ENCODE results near the gene C2orf66.

Gene C2orf66

GRCh38 chr2:196809260-196809659 lies at the start of gene C2orf66:
C2orf66 (minus strand) TSS chr2:196809355; CDS start chr2:196809336, 19 bp downstream.
- no peak for DNase-seq

DNA sequence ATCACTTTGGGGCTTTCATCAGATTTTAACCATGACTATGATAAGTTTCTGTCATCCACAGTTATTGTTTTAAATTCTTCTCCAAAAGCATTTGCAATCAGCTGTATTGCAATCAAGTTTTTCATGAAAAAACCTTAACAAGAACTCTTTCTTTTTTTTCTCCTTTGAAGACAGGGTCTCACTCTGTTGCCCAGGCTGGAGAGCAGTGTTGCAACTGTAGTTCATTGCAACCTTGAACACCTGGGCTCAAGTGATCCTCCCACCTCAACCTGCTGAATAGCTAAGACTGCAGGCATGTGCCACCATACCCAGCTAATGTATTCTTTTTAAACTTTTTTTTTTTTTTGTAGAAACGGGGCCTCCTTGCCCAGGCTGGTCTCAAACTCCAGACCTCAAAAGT lies 45.5 kb upstream of the C2orf66 start:
- no peak for DNase-seq

GRCh38 chr2:196853301-196854087 lies 44.3 kb upstream of the C2orf66 start:
- DNase-seq: no peak

- no peak for DNase-seq
Measured at GRCh38 chr2:196851088-196851487, 41.9 kb upstream of the C2orf66 start.

DNA sequence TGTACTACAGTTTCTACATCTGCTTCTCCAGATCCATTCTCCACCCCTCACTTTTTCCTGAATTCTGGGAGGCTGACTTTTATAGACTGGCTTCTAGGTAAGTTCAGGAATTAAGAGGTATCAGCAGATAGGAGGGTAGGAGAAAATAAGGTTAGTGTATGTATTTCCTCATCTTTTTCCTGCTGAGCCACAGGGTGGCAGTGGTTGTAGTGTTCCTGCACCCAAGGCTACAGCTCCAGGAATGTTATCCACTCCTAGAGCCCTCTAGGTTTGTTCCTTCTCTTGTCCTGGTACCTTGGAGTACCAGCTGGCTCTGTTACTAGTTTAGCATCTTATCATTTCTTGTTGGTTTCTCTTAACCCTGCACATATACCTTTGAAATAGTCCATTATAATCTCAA lies 40.7 kb upstream of the C2orf66 start:
- no peak for DNase-seq

- no peak for DNase-seq
Measured at GRCh38 chr2:196846295-196846694, 37.1 kb upstream of the C2orf66 start.

DNA sequence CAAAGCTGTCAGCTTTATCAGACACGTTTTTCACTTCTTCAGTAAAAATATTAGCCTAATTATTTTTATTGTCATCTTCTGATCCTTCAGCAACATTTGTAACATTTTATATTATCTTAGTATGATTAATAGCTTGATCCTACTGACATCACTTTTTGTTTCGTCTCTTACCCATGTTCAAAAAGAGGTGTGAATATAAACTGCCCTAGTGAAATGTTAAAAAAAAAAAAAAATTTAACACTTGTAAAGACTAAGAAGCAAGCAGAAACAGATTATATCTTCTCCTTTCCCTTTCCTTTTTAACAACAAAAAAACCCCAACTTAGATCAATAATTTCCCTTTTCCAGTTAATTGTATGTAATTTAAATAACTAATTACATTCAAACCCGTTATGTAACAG lies 36.2 kb upstream of the C2orf66 start:
- no peak for DNase-seq

- DNase-seq: no peak
Measured at GRCh38 chr2:196840171-196840570, 31.0 kb upstream of the C2orf66 start.

DNA sequence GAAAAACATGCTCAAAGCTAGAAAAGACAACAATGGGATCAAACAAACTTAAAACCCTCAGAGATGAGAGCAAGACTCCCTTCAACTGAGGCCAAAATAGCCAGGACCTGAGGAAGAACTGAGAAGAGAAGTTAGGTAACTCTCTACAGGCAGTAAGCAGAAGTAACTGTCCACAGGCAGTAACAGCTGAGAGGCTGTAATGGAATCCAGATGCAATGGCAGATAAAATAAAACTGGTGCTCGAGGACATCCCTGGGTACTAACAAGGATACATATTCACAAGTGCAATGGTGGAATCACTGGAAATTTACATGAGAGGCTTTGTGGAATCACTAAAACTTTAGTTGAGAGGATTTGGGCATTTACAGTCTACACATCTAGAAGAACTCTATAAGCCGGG lies 30.4 kb upstream of the C2orf66 start:
- no peak for DNase-seq

DNA sequence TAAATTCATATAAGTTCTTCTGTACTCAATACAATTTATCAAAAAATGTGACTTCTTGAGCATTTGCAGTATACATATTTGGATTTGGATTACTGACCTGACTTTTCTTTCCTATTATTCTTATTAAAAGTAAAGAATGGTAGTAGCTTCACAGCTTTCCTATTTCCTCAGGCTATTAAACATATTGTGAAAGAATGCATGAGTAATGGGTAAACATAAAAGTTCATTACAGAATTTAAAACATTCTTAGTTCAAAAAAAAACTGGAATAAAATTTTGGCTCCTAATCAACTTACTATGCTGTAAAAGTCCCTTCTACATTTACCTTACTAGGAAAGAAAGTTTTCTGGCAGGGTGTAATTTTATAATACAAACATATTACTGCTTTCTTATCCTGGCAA lies 27.3 kb upstream of the C2orf66 start:
- DNase-seq: no peak

DNA sequence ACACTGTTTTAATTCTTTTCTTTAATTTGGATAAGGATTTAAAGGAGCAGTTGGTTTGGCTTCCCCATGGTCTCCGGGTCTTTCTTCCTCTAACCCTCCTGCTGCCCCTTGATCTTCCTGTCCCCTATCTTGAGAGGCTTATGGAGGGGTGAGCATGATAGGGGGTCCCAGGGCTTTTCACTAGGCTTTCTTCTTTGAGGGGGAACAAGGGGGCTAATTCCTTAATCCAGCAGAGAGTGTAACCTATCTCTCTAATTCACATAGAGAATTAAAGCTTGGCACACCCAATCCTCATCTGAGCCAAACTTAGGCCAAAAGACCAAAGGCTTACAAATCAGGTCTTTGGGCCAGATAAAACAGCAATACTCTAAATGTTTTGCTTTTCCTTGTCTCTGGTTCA lies 21.5 kb upstream of the C2orf66 start:
- no peak for DNase-seq

GRCh38 chr2:196827356-196827755 lies 18.2 kb upstream of the C2orf66 start:
- no peak for DNase-seq

GRCh38 chr2:196823750-196824522 lies 14.8 kb upstream of the C2orf66 start:
- DNase-seq: no peak

GRCh38 chr2:196821195-196821594 lies 12.0 kb upstream of the C2orf66 start:
- DNase-seq: no peak

DNA sequence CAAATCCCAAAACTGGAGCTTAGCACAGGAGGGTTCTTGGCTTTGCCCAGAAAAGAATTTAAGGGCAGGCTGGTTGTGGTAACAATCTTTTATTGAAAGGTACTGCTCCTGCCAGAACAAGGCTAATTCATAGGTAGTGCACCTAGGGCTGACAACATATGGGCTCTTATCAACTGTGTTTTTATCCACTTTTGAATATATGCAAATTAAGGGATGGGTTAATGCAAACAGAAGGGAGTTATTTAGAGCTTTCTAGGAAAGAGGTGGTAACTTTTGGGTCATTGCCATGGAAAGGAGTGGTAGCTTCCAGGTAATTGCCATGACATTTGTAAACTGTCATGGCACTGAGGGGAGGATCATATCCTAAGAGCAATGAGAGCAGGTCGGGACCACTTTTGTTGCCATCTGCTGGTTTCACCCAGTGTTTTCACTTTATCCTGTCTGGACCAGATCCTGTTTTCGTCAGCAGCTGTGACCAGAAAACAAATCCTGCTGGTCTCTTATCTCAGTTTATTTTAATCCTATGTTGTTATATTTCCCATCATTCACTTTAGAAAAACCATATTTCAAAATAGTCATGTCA lies 981 bp downstream of the C2orf66 start:
- DNase-seq: no peak

- DNase-seq: no peak
Measured at GRCh38 chr2:196804381-196804780, 4.8 kb downstream of the C2orf66 start.

DNA sequence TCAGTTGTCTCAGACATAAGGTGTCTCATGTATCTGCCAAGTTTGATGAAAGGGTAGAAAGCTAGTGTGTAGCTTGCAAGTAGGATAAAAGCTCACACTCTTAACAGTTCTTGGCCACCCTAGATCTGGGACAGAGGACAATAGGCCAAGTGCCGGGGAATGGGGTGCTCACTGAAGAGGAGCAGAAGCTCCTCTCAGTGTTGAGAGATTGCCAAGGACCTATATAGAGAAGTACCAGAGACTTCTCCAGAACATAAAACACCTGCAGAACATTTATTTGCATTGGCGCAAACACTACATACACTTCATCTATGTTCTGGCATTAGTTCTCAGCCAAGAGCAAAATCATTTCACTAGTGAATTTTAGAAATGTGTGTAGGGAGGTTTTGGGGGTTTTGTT lies 6.8 kb downstream of the C2orf66 start:
- DNase-seq: no peak

DNA sequence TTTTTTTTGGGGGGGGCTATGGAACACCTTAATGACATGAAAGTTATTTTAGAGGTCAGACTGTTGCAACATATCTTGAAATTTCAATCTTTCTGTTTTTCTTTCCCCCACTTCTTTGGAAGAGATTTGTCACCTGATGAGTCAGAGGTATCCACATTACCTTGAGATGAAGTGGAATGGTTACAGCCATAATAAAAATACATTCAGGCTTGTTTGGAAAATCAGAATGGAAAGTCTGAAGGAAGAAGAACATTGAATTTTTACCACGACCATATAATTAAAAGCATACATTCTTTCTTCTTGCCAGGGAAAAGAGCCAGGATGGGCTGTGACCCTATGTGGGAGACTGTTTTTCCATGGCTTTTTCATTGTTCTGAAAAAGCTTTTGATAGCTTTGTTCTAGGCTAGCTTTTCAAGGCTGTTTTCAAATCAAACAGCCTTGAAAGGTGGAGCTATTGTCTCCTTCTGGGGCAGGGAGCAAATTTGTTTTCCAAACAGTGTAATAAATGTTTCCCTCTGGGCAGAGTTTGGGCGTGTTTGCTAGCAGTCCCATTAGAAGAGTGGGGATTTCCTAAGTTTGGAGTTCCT lies 7.4 kb downstream of the C2orf66 start:
- no peak for DNase-seq

GRCh38 chr2:196798980-196799379 lies 10.2 kb downstream of the C2orf66 start:
- DNase-seq: no peak

GRCh38 chr2:196792865-196793264 lies 16.3 kb downstream of the C2orf66 start:
- DNase-seq: no peak

- no peak for DNase-seq
Measured at GRCh38 chr2:196783431-196784094, 25.6 kb downstream of the C2orf66 start.

- no peak for DNase-seq
Measured at GRCh38 chr2:196767101-196767500, 42.1 kb downstream of the C2orf66 start.

DNA sequence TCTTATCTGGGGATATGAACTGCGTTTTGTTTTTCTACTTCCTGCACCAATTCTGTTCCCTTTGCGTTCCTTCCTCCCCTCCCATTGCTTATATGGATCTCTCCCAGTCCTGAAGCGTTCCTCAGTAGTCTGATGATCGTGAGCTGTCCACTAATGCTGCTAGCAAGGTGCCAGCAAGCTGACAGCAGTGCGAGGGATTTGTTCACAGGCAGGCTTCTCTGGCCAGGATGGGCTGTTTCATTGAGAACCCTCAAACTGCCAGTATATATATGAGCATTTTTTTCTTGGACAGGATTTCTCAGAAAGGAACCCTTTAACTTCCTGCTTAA lies 49.8 kb downstream of the C2orf66 start:
- no peak for DNase-seq

Data from GDM1 (cell line).